Endothelial cell of umbilical vein (primary cell): Measurements from ENCODE around the gene POLR2C. TPM values are rescaled to one million over a fixed set of nuclear protein-coding genes. Genes with fewer than 3 reads are reported as not detected.

Experiments used
- BruUV-seq: library from RNA; stranded (reverse); fragments of 400-500 nt; replicated peaks from 2 replicates; lab custom pipeline; 2021; lab: Mats Ljungman, UMichigan
- CTCF ChIA-PET: fragments of 300-600, 350-600 bp; sonication (Branson Sonifier 250); formaldehyde crosslinking; loops from one replicate; lab custom pipeline; 2021; ENCODE audit warnings: antibody characterized with exemption, inconsistent platforms; lab: Charles Lee
- POLR2A ChIA-PET: fragments of 300-600, 350-600 bp; sonication (Branson Sonifier 250); formaldehyde crosslinking; loops from one replicate; lab custom pipeline; 2021; ENCODE audit warnings: antibody characterized with exemption, inconsistent platforms; lab: Charles Lee
- DNase-seq: peaks from one replicate; pipeline ENCODE4 v3.0.0-alpha.2; 2011; ENCODE audit warnings: low read depth, low spot score
- FAIRE-seq: peaks from 2 replicates; lab custom pipeline; 2011; peaks lifted over from hg19 to GRCh38; lab: Jason Lieb, UNC
- H2AFZ ChIP-seq: 2 replicates; pipeline ENCODE4 v1.6.0; 2012; ENCODE audit warnings: low read depth, low read length, control low read depth, inconsistent platforms
- H3K27ac ChIP-seq: 2 replicates; pipeline ENCODE4 v1.5.1; 2011; ENCODE audit warnings: low read depth, mild to moderate bottlenecking, control low read depth, low read length, moderate library complexity; ENCODE audit not compliant: insufficient read depth
- H3K27me3 ChIP-seq, 2 experiments: 2 replicates each; pipeline versions ENCODE4 v1.6.0 to v1.6.1; 2011; ENCODE audit warnings: low read length in 2 of 2, mixed read lengths in 1 of 2; ENCODE audit not compliant: control insufficient read depth in 2 of 2, insufficient read depth in 2 of 2
- H3K36me3 ChIP-seq, 2 experiments: 2 replicates in 1 of 2; 3 replicates in 1 of 2; pipeline ENCODE4 v1.5.1; 2011; ENCODE audit warnings: low read length in 2 of 2, mild to moderate bottlenecking in 1 of 2, moderate library complexity in 1 of 2; ENCODE audit not compliant: control insufficient read depth in 2 of 2, insufficient read depth in 2 of 2; ENCODE audit errors: extremely low read depth in 1 of 2
- H3K4me1 ChIP-seq: 3 replicates; pipeline ENCODE4 v1.5.1; 2011; ENCODE audit warnings: mild to moderate bottlenecking, low read length; ENCODE audit not compliant: control insufficient read depth, insufficient read depth; ENCODE audit errors: extremely low read depth
- H3K4me2 ChIP-seq: 2 replicates; pipeline ENCODE4 v1.6.1; 2011; ENCODE audit warnings: low read length, control low read depth, mixed read lengths; ENCODE audit not compliant: insufficient read depth
- H3K4me3 ChIP-seq, 3 experiments: fragments of 200-600 bp in 1 of 3; sonication (generic), shearing (Covaris generic) in 1 of 3; replicated peaks in 1 of 3; 2 replicates each; pipeline ENCODE4 v1.5.1; 2011 to 2016; ENCODE audit warnings: control low read depth in 3 of 3, low read length in 3 of 3, mild to moderate bottlenecking in 2 of 3, inconsistent platforms in 1 of 3, low read depth in 1 of 3, moderate library complexity in 1 of 3; ENCODE audit not compliant: insufficient read depth in 1 of 3
- H3K79me2 ChIP-seq: 2 replicates; pipeline ENCODE4 v1.6.0; 2012; ENCODE audit warnings: low read length, inconsistent platforms; ENCODE audit not compliant: control insufficient read depth, insufficient read depth
- H3K9ac ChIP-seq: replicated peaks from 2 replicates; pipeline ENCODE3; 2011; ENCODE audit warnings: low read length, control low read depth; ENCODE audit not compliant: insufficient read depth; ENCODE audit errors: extremely low read depth
- H3K9me1 ChIP-seq: replicated peaks from 3 replicates; pipeline ENCODE4 v1.6.0; 2011; ENCODE audit warnings: mild to moderate bottlenecking, low read length; ENCODE audit not compliant: control insufficient read depth, insufficient read depth; ENCODE audit errors: extremely low read depth
- H3K9me3 ChIP-seq: replicated peaks from 2 replicates; pipeline ENCODE4 v1.5.1; 2012; ENCODE audit warnings: low read length, inconsistent platforms; ENCODE audit not compliant: control insufficient read depth, insufficient read depth
- H4K20me1 ChIP-seq: replicated peaks from 2 replicates; pipeline ENCODE3; 2011; ENCODE audit warnings: mild to moderate bottlenecking, low read length; ENCODE audit not compliant: control insufficient read depth, insufficient read depth; ENCODE audit errors: extremely low read depth
- CTCF ChIP-seq, 2 donors: IDR thresholded peaks; 1 replicate in 1 of 2; 2 replicates in 1 of 2; pipeline ENCODE4 v1.5.1; 2011; ENCODE audit warnings: low read length in 2 of 2, mild to moderate bottlenecking in 2 of 2, moderate library complexity in 2 of 2, control low read depth in 1 of 2, inconsistent platforms in 1 of 2, low read depth in 1 of 2; ENCODE audit not compliant: insufficient read depth in 1 of 2; ENCODE audit errors: extremely low read depth in 1 of 2
- EZH2 ChIP-seq: IDR thresholded peaks from 2 replicates; pipeline ENCODE4 v1.6.1; 2012; ENCODE audit warnings: borderline replicate concordance, low read depth, mild to moderate bottlenecking, moderate library complexity, low read length, inconsistent platforms; ENCODE audit not compliant: severe bottlenecking
- FOS ChIP-seq: IDR thresholded peaks from 2 replicates; pipeline ENCODE4 v1.6.1; 2011; ENCODE audit warnings: mild to moderate bottlenecking, low read length, moderate library complexity, borderline replicate concordance; ENCODE audit not compliant: insufficient read depth
- GATA2 ChIP-seq: IDR thresholded peaks from 2 replicates; pipeline ENCODE4 v1.7.0; 2011; ENCODE audit warnings: low read depth, mild to moderate bottlenecking, moderate library complexity, mixed read lengths, low read length; ENCODE audit not compliant: insufficient read length, insufficient read depth
- JUN ChIP-seq: IDR thresholded peaks from 2 replicates; pipeline ENCODE4 v1.6.1; 2011; ENCODE audit warnings: borderline replicate concordance, low read depth; ENCODE audit not compliant: insufficient read length, insufficient read depth
- MAX ChIP-seq: IDR thresholded peaks from 2 replicates; pipeline ENCODE4 v1.6.1; 2011; ENCODE audit not compliant: insufficient read depth, insufficient read length
- MYC ChIP-seq: IDR thresholded peaks from one replicate; pipeline ENCODE4 v1.6.1; 2011; ENCODE audit warnings: mild to moderate bottlenecking, low read depth, low read length
- POLR2A ChIP-seq: IDR thresholded peaks from 2 replicates; pipeline ENCODE4 v1.6.1; 2012; ENCODE audit warnings: low read depth, mild to moderate bottlenecking, control low read depth, low read length
- POLR2AphosphoS5 ChIP-seq: IDR thresholded peaks from 2 replicates; pipeline ENCODE4 v1.6.1; 2012; ENCODE audit warnings: low read depth, mild to moderate bottlenecking, control low read depth, low read length, moderate library complexity; ENCODE audit not compliant: insufficient read depth
- dilution Hi-C: fragments of 300-500 bp; cut with MboI; formaldehyde crosslinking; loops from one replicate; pipeline ENCODE4 v1.15.0; 2019; ENCODE audit warnings: low sequenced_read_pairs; ENCODE audit not compliant: extremely low pct_ligation_motif_present
- intact Hi-C: fragments of 100-400 bp; cut with micrococcal nuclease; formaldehyde crosslinking; loops from one replicate; pipeline ENCODE4 v1.10.0; 2022
- polyA plus RNA-seq, 4 experiments: library from polyadenylated mRNA; depleted of rRNA in 3 of 4; stranded (reverse) in 3 of 4; unstranded in 1 of 4; fragments of >200 nt; gene quantifications; 2 replicates each; pipeline versions ENCODE4 v1.2.1 to v1.2.3, GENCODE V29; 2011 to 2012; ENCODE audit warnings: missing spikeins in 1 of 4
- total RNA-seq: library from RNA; stranded (reverse); gene quantifications from 2 replicates; pipeline ENCODE4 v1.2.3, GENCODE V29; 2021

Gene POLR2C
- total and polyA plus RNA-seq, 2 donors (not counting 3 experiments of a cell fraction or from before 2014, with no cell fraction given) = 65.2 to 129 TPM

- Histone ChIP-seq H3K9me1 (no peaks in the 10 kb centered on the region), H3K4me1 (peaks cover 9% of the 10 kb centered on the region), H3K27ac (no peak overlapping the region), H3K9ac (no peak overlapping the region), H3K9me3 (no peaks in the 10 kb centered on the region), H3K27me3 (peaks cover 0 to 3% of the 10 kb centered on the region in 2 experiments), H3K4me2 (no peak overlapping the region), H3K4me3 (no peak overlapping the region), H3K79me2 (peaks cover under 1% of the 10 kb centered on the region), H3K36me3 (no peaks in the 10 kb centered on the region), H4K20me1 (no peaks in the 10 kb centered on the region), H2AFZ (no peak overlapping the region)
- FAIRE-seq = no peak
- DNase-seq = no peak
- ChIA-PET CTCF (interaction anchor here (1.1 to 5.3 kb wide), 3 partner anchors 33 to 53 kb away, joined by 3 to 27 read pairs (median 3); no protein-coding TSS in a partner anchor), POLR2A (interaction anchor here (1.3 kb wide), 1 partner anchor 37 kb away, joined by 3 read pairs; the partner anchor contains the start of genes CIAPIN1 and COQ9)
- intact Hi-C loops (no loop called here), dilution Hi-C loops (no loop called here)
- TF ChIP-seq CTCF (IDR thresholded peaks at IDR 0.05; ENCODE audit: extremely low read depth in 1 of 2, insufficient read depth in 1 of 2, low read depth in 1 of 2, low read length in 2 of 2) = no peak
- no TSS peak for BruUV-seq
These were observed 22.1 kb downstream of the POLR2C start for GRCh38 chr16:57484515-57485005.

GRCh38 chr16:57485091-57485915, 22.8 kb downstream of the POLR2C start:
- Histone ChIP-seq H3K4me1 (peaks cover 6% of the 10 kb centered on the region), H3K27me3 (peaks cover 0 to 3% of the 10 kb centered on the region in 2 experiments), H3K9me1 (no peaks in the 10 kb centered on the region), H3K36me3 (no peaks in the 10 kb centered on the region), H2AFZ (peak overlapping the region; percentile 96), H3K9me3 (no peaks in the 10 kb centered on the region), H4K20me1 (no peaks in the 10 kb centered on the region), H3K79me2 (no peaks in the 10 kb centered on the region), H3K4me3 (peak overlapping the region; percentile 49 to 72 (median 51)), H3K4me2 (peak overlapping the region; percentile 75), H3K27ac (no peak overlapping the region), H3K9ac (peak overlapping the region; percentile 62)
- intact Hi-C loops (no loop called here), dilution Hi-C loops (no loop called here)
- FAIRE-seq = no peak
- no TSS peak for BruUV-seq
- DNase-seq = no peak
- TF ChIP-seq FOS (no peak), MYC (no peak), GATA2 (no peak), MAX (no peak), JUN (no peak), POLR2A (no peak), EZH2 (no peak), CTCF (IDR thresholded peaks at IDR 0.05; ENCODE audit: extremely low read depth in 1 of 2, insufficient read depth in 1 of 2, low read depth in 1 of 2, low read length in 2 of 2) (no peak), POLR2AphosphoS5 (no peak)
- CTCF ChIA-PET = interaction anchor here (1.0 to 5.3 kb wide), 3 partner anchors 16 to 52 kb away, joined by 3 to 27 read pairs (median 3); no protein-coding TSS in a partner anchor
- POLR2A ChIA-PET = interaction anchor here (1.3 kb wide), 1 partner anchor 38 kb away, joined by 3 read pairs; the partner anchor contains the start of genes CIAPIN1 and COQ9
